Neuronal stem cell (in vitro differentiated cells): Measurements from ENCODE around the gene TMCO4.

Source experiments
- DNase-seq: peaks from one replicate; pipeline ENCODE4 v3.0.0-alpha.2; 2013; ENCODE audit warnings: low spot score
- H2AFZ ChIP-seq: one replicate; pipeline ENCODE4 v1.6.1; 2013; ENCODE audit warnings: mild to moderate bottlenecking, low read length, inconsistent platforms
- H2AK5ac ChIP-seq: 2 replicates; pipeline ENCODE4 v1.6.1; 2013; ENCODE audit warnings: low read depth, mild to moderate bottlenecking, inconsistent platforms, low read length, moderate library complexity, mixed read lengths
- H2BK120ac ChIP-seq: 2 replicates; pipeline ENCODE4 v1.6.1; 2013; ENCODE audit warnings: low read depth, mild to moderate bottlenecking, inconsistent platforms, low read length, moderate library complexity, mixed read lengths
- H2BK12ac ChIP-seq: one replicate; pipeline ENCODE4 v1.6.1; 2013; ENCODE audit warnings: low read length, inconsistent platforms
- H2BK15ac ChIP-seq: 2 replicates; pipeline ENCODE4 v1.6.1; 2013; ENCODE audit warnings: mild to moderate bottlenecking, low read length, inconsistent platforms, mixed read lengths
- H2BK5ac ChIP-seq: one replicate; pipeline ENCODE4 v1.6.1; 2013; ENCODE audit warnings: inconsistent platforms, mild to moderate bottlenecking, low read length, moderate library complexity
- H3K14ac ChIP-seq: one replicate; pipeline ENCODE4 v1.6.1; 2013; ENCODE audit warnings: low read length, inconsistent platforms
- H3K18ac ChIP-seq: 2 replicates; pipeline ENCODE4 v1.6.1; 2013; ENCODE audit warnings: low read length, inconsistent platforms
- H3K23ac ChIP-seq: 2 replicates; pipeline ENCODE4 v1.6.1; 2013; ENCODE audit warnings: low read depth, mild to moderate bottlenecking, mixed read lengths, low read length, inconsistent platforms; ENCODE audit not compliant: poor library complexity
- H3K27ac ChIP-seq: replicated peaks from 3 replicates; pipeline ENCODE4 v1.5.1; 2013; ENCODE audit warnings: low read length, inconsistent platforms
- H3K27me3 ChIP-seq, 3 experiments: 2 replicates each; pipeline ENCODE4 v1.6.1; 2013; ENCODE audit warnings: low read length in 3 of 3, mild to moderate bottlenecking in 2 of 3, inconsistent platforms in 1 of 3, low read depth in 1 of 3, mixed read lengths in 1 of 3, moderate library complexity in 1 of 3; ENCODE audit not compliant: control insufficient read depth in 3 of 3, insufficient read depth in 3 of 3
- H3K36me3 ChIP-seq, 2 donors: replicated peaks in 1 of 2; 2 replicates each; pipeline ENCODE4 v1.6.1; 2013; ENCODE audit warnings: low read length in 2 of 2; ENCODE audit not compliant: control insufficient read depth in 2 of 2, insufficient read depth in 2 of 2
- H3K4ac ChIP-seq: 2 replicates; pipeline ENCODE4 v1.6.1; 2013; ENCODE audit warnings: inconsistent platforms, mild to moderate bottlenecking, low read length, moderate library complexity
- H3K4me1 ChIP-seq, 2 donors: 1 replicate in 1 of 2; 2 replicates in 1 of 2; pipeline ENCODE4 v1.6.1; 2013; ENCODE audit warnings: low read length in 2 of 2, low read depth in 1 of 2; ENCODE audit not compliant: control insufficient read depth in 2 of 2, insufficient read depth in 1 of 2
- H3K4me2 ChIP-seq: one replicate; pipeline ENCODE4 v1.6.1; 2013; ENCODE audit warnings: mild to moderate bottlenecking, low read length, inconsistent platforms; ENCODE audit not compliant: insufficient read depth, poor library complexity, severe bottlenecking
- H3K4me3 ChIP-seq, 2 donors: 2 replicates each; pipeline ENCODE4 v1.5.1; 2013; ENCODE audit warnings: low read length in 2 of 2, mild to moderate bottlenecking in 2 of 2, inconsistent platforms in 1 of 2, moderate library complexity in 1 of 2
- H3K79me1 ChIP-seq: one replicate; pipeline ENCODE4 v1.6.1; 2013; ENCODE audit warnings: low read depth, mild to moderate bottlenecking, inconsistent platforms, low read length, moderate library complexity
- H3K9ac ChIP-seq: one replicate; pipeline ENCODE4 v1.6.1; 2013; ENCODE audit warnings: mild to moderate bottlenecking, low read depth, low read length, inconsistent platforms; ENCODE audit not compliant: poor library complexity
- H3K9me3 ChIP-seq, 2 donors: replicated peaks in 1 of 2; 2 replicates each; pipeline versions ENCODE3 to v1.6.1; 2013; ENCODE audit warnings: low read length in 2 of 2, mild to moderate bottlenecking in 2 of 2, inconsistent platforms in 1 of 2, low read depth in 1 of 2, mixed read lengths in 1 of 2, moderate library complexity in 1 of 2; ENCODE audit not compliant: control insufficient read depth in 2 of 2, insufficient read depth in 1 of 2
- H4K8ac ChIP-seq: one replicate; pipeline ENCODE4 v1.6.1; 2013; ENCODE audit warnings: low read depth, mild to moderate bottlenecking, inconsistent platforms, low read length, moderate library complexity
- H4K91ac ChIP-seq: one replicate; pipeline ENCODE4 v1.6.1; 2013; ENCODE audit warnings: low read length, low read depth, mild to moderate bottlenecking, inconsistent platforms; ENCODE audit not compliant: poor library complexity
- WGBS, 2 donors: extraction: QIAGEN DNeasy Blood & Tissue Kit; methylation state at CpG; one replicate each; pipeline ENCODE4 v1.1.7; 2013; ENCODE audit warnings: missing lambda C conversion rate in 2 of 2, mixed read lengths in 1 of 2; ENCODE audit not compliant: insufficient read length in 2 of 2, insufficient replicate concordance in 1 of 2; ENCODE audit errors: extremely low coverage in 2 of 2; 5-methylcytosine and 5-hydroxymethylcytosine counted together

TMCO4 gene

DNA sequence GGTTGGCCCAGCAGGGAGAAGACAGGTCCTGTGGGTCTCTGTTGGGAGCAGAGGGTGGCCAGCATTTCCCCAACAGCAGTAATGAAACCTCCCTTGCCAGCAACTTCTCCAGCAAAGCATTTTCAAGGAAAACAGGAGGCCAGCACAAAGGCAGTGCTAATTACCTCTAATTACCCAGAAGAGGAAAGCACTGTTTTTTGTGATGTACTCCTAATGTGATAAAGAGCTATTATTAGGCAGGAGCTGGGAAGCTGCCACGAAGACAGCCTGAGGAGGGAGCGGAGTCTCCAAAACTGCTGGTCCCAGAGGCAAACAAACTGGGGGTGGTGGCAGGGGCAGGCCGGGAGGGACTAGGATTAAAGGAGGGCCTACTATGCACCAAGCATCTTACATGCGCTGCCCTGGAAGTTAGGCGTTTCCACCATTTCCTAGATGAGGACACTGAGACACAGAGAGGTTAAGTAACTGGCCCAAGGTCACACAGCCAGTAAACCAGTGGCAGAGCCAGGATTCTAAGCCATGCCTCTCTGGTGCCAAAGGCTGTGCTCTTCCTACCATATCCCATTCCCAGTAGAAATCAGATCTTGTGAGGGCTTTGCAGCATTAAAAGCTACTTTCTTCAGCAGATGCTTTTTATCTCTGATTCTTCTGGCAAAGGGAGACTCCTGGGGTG lies 110.5 kb downstream of the TMCO4 start:
- no peak overlapping the region for H2BK12ac ChIP-seq
- no peak overlapping the region for H3K4me3 ChIP-seq
- no peak overlapping the region for H4K8ac ChIP-seq
- DNase-seq, result no peak
- H2AK5ac ChIP-seq, result no peak overlapping the region
- no peak overlapping the region for H3K4me2 ChIP-seq
- peaks cover 0 to 7% (median 0%) of the 10 kb centered on the region in 3 experiments for H3K27me3 ChIP-seq
- no peak overlapping the region for H2BK120ac ChIP-seq
- peak overlapping the region; percentile 63 for H3K18ac ChIP-seq
- no peak overlapping the region for H2BK5ac ChIP-seq
- WGBS, 2 donors, result no CpG with 5 or more reads among the region's 5 CpGs
- no peak overlapping the region for H3K23ac ChIP-seq
- H3K14ac ChIP-seq, result peak overlapping the region; percentile 42
- no peak overlapping the region for H4K91ac ChIP-seq
- H2BK15ac ChIP-seq, result no peak overlapping the region
- no peak overlapping the region for H3K9ac ChIP-seq
- peaks cover 3% of the 10 kb centered on the region for H3K79me1 ChIP-seq
- H3K27ac ChIP-seq, result peak overlapping the region; percentile 51
- peaks cover 0 to 4% of the 10 kb centered on the region in 2 donors for H3K9me3 ChIP-seq
- no peak overlapping the region for H2AFZ ChIP-seq
- H3K4me1 ChIP-seq, result peaks cover 0 to 2% of the 10 kb centered on the region in 2 donors
- no peak overlapping the region for H3K4ac ChIP-seq
- no peaks in the 10 kb centered on the region for H3K36me3 ChIP-seq

DNA sequence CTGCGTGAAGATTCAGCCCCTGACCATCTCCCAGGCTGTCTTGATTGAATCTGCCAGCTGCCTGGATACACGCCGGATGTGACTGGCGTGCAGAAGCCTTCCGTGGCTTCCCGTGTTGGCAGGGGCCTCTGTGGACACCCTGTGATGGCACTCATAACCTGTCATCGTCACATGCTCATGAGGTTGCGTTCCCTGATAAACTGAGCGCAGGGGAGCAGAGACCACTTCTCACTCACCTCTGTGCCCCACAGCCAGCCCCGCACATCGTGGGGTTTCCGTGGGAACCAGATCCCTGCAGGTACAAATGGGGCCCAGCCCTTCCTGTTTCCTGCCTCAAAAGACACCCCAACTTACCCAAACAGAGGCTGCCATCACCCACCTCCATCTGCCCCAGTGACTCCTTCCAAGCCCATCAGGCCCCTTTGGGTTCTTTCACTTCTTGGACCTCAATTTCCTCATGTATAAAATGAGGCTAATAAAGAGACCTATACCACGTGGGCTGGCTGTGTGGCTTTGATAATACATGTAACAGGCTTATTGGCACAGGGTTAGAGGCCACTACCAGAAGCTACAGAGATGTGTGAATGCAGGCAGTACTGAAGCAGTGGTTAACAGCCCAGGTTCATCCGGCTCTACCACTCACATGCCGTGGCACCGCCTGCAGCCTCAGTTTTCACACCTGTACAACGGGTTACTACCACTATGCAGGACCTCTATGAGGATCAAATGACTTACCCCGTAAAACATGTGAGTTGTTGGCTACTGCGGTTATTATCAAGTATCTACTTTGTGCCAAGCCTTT lies 111.5 kb downstream of the TMCO4 start:
- H2AFZ ChIP-seq, result no peak overlapping the region
- no CpG with 5 or more reads among the region's 19 CpGs for WGBS, 2 donors
- H4K8ac ChIP-seq, result no peak overlapping the region
- no peak overlapping the region for H3K18ac ChIP-seq
- peak overlapping the region; percentile 64 for H2AK5ac ChIP-seq
- peaks cover 0 to 6% (median 0%) of the 10 kb centered on the region in 3 experiments for H3K27me3 ChIP-seq
- no peak overlapping the region for H3K27ac ChIP-seq
- H2BK5ac ChIP-seq, result no peak overlapping the region
- no peak overlapping the region for H2BK12ac ChIP-seq
- H3K79me1 ChIP-seq, result peaks cover 3% of the 10 kb centered on the region
- H3K14ac ChIP-seq, result no peak overlapping the region
- H3K23ac ChIP-seq, result no peak overlapping the region
- H3K4me1 ChIP-seq, result peaks cover 0 to 2% of the 10 kb centered on the region in 2 donors
- no peak overlapping the region for H2BK120ac ChIP-seq
- DNase-seq, result no peak
- H3K4me3 ChIP-seq, result no peak overlapping the region
- no peak overlapping the region for H3K9ac ChIP-seq
- H2BK15ac ChIP-seq, result no peak overlapping the region
- H3K36me3 ChIP-seq, result no peaks in the 10 kb centered on the region
- no peak overlapping the region for H4K91ac ChIP-seq
- no peak overlapping the region for H3K4me2 ChIP-seq
- no peak overlapping the region for H3K4ac ChIP-seq
- peaks cover 0 to 4% of the 10 kb centered on the region in 2 donors for H3K9me3 ChIP-seq

DNA sequence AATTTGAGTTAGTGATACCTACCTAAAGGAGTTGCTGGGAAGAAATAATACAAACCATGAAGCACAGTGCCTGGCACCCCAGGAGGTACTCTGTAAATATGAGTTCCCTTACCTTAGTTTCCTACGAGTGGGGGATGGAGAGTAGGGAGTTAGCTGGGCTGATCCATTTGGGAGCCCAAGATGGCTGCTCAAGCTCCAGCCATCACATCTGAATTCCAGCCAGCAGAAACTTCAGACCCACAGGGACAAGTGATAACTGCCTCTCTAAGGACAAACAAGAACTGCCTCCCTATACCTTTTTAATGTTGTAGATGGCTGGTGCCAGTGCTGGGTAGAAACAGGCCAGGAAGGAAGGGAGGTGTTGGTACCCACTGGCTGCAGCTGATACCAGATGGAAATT lies 112.3 kb downstream of the TMCO4 start:
- Histone ChIP-seq H3K4ac (no peak overlapping the region), H2BK120ac (no peak overlapping the region), H2BK15ac (no peak overlapping the region), H2BK12ac (no peak overlapping the region), H3K14ac (no peak overlapping the region), H4K8ac (no peak overlapping the region), H2AK5ac (no peak overlapping the region), H3K4me1 (peaks cover 0 to 2% of the 10 kb centered on the region in 2 donors), H3K27ac (no peak overlapping the region), H3K36me3 (no peaks in the 10 kb centered on the region), H3K27me3 (peaks cover 0 to 6% (median 0%) of the 10 kb centered on the region in 3 experiments), H3K9me3 (peaks cover 0 to 4% of the 10 kb centered on the region in 2 donors), H3K9ac (no peak overlapping the region), H4K91ac (no peak overlapping the region), H2BK5ac (no peak overlapping the region), H2AFZ (no peak overlapping the region), H3K4me3 (no peak overlapping the region), H3K4me2 (no peak overlapping the region), H3K18ac (no peak overlapping the region), H3K23ac (no peak overlapping the region), H3K79me1 (peaks cover 3% of the 10 kb centered on the region)
- no CpG with 5 or more reads among the region's 1 CpG for WGBS, 2 donors
- no peak for DNase-seq

DNA sequence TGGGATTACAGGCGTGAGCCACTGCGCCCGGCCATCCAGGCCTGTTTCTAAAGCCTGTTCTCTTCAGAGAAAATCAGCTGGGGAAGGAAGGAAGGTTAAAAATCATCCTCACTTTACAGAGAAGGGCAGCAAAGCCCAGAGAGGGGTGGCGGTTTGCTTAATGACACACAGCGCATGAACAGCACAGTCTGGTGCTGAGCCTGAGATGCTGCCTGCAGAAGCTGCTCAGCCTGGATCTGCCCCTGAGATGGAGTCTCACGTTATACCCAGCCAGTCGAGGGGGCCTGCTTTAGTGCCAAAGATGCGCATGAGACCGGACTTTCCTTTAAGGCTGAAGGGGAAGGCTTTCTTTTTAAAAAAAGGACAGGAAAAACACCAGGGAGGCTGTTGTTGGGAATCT lies 113.7 kb downstream of the TMCO4 start:
- Histone ChIP-seq H2AFZ (no peak overlapping the region), H2BK15ac (peak overlapping the region; percentile 79), H3K4me1 (peaks cover 0 to 2% of the 10 kb centered on the region in 2 donors), H2BK120ac (no peak overlapping the region), H2BK5ac (no peak overlapping the region), H3K4me3 (no peak overlapping the region), H3K79me1 (peaks cover 3% of the 10 kb centered on the region), H3K27ac (no peak overlapping the region), H3K36me3 (no peaks in the 10 kb centered on the region), H3K23ac (no peak overlapping the region), H2AK5ac (no peak overlapping the region), H3K9me3 (peaks cover 0 to 4% of the 10 kb centered on the region in 2 donors), H4K8ac (no peak overlapping the region), H3K27me3 (peaks cover 0 to 6% (median 0%) of the 10 kb centered on the region in 3 experiments), H3K4me2 (no peak overlapping the region), H2BK12ac (no peak overlapping the region), H3K18ac (no peak overlapping the region), H3K4ac (no peak overlapping the region), H3K14ac (no peak overlapping the region), H4K91ac (no peak overlapping the region), H3K9ac (no peak overlapping the region)
- DNase-seq, result no peak
- no CpG with 5 or more reads among the region's 9 CpGs for WGBS, 2 donors
